ENCODE results near the gene NKAIN2.

- TF ChIP-seq CTCF (IDR thresholded peaks at IDR 0.05) (no peak), POLR2A (IDR thresholded peaks at IDR 0.05) (no peak), POLR2AphosphoS5 (IDR thresholded peaks at IDR 0.05) (no peak), EP300 (IDR thresholded peaks at IDR 0.05) (no peak)
Observed at GRCh38 chr6:124470803-124471202, 667.1 kb downstream of the NKAIN2 start.

Data from sigmoid colon (tissue), 4 donors.